Hepatocyte (in vitro differentiated cells): ENCODE results near the gene IL17REL. TPM values are rescaled to one million over a fixed set of nuclear protein-coding genes. Genes with fewer than 3 reads are reported as not detected.

Experiments used
- DNase-seq: peaks from one replicate; pipeline ENCODE4 v3.0.0-alpha.2; 2016; ENCODE audit warnings: low spot score
- H2AFZ ChIP-seq: fragments of 200-600 bp; sonication (generic); 2 replicates; pipeline ENCODE4 v1.6.0; 2016; ENCODE audit warnings: antibody characterized with exemption, mild to moderate bottlenecking
- H3K27ac ChIP-seq: fragments of 200-600 bp; sonication (generic); 2 replicates; pipeline ENCODE4 v1.5.1; 2016; ENCODE audit warnings: mild to moderate bottlenecking
- H3K27me3 ChIP-seq: fragments of 200-600 bp; sonication (generic); 2 replicates; pipeline ENCODE4 v1.6.1; 2016
- H3K36me3 ChIP-seq: fragments of 200-600 bp; sonication (generic); replicated peaks from 2 replicates; pipeline ENCODE4 v1.5.1; 2016; ENCODE audit warnings: low read depth; ENCODE audit not compliant: insufficient read depth
- H3K4me1 ChIP-seq: fragments of 200-600 bp; sonication (generic); 2 replicates; pipeline ENCODE4 v1.5.1; 2016; ENCODE audit warnings: mild to moderate bottlenecking, moderate library complexity; ENCODE audit not compliant: insufficient read depth
- H3K4me2 ChIP-seq: fragments of 200-600 bp; sonication (generic); 2 replicates; pipeline ENCODE4 v1.6.0; 2016
- H3K4me3 ChIP-seq: fragments of 200-600 bp; sonication (generic); 2 replicates; pipeline ENCODE4 v1.5.1; 2016; ENCODE audit warnings: mild to moderate bottlenecking
- H3K79me2 ChIP-seq: fragments of 200-600 bp; sonication (generic); 2 replicates; pipeline ENCODE4 v1.6.0; 2017; ENCODE audit warnings: mild to moderate bottlenecking
- H3K9me2 ChIP-seq: fragments of 200-600 bp; sonication (generic); replicated peaks from 2 replicates; pipeline ENCODE4 v1.6.0; 2017; ENCODE audit warnings: mild to moderate bottlenecking; ENCODE audit not compliant: insufficient read depth
- H3K9me3 ChIP-seq: fragments of 200-600 bp; sonication (generic); 2 replicates; pipeline ENCODE4 v1.5.1; 2016; ENCODE audit warnings: low read depth, mild to moderate bottlenecking
- H4K20me1 ChIP-seq: fragments of 200-600 bp; sonication (generic); 2 replicates; pipeline ENCODE4 v1.6.0; 2016; ENCODE audit warnings: mild to moderate bottlenecking; ENCODE audit not compliant: insufficient read depth, poor library complexity, severe bottlenecking
- EZH2 ChIP-seq: fragments of 200-600 bp; sonication (generic); IDR thresholded peaks from 2 replicates; pipeline ENCODE4 v1.6.1; 2016; ENCODE audit warnings: antibody characterized with exemption, mild to moderate bottlenecking, borderline replicate concordance
- EZH2phosphoT487 ChIP-seq: fragments of 200-600 bp; sonication (generic); IDR thresholded peaks from one replicate; pipeline ENCODE4 v1.6.1; 2018; ENCODE audit warnings: antibody characterized with exemption, mild to moderate bottlenecking, low read depth, moderate library complexity; ENCODE audit not compliant: unreplicated experiment, severe bottlenecking
- WGBS: methylation state at CpG from one replicate; pipeline ENCODE4 v1.1.6; 2016; ENCODE audit warnings: low lambda C conversion rate; ENCODE audit errors: missing lambda C conversion rate; 5-methylcytosine and 5-hydroxymethylcytosine counted together
- polyA plus RNA-seq: library from polyadenylated mRNA; unstranded; fragments of >200 nt; fragmentation: Nextera tagmentation; extraction: Ambion mirVana; gene quantifications from 2 replicates; pipeline ENCODE4 v1.2.1, GENCODE V29; 2016
- total RNA-seq: library from RNA; depleted of rRNA; stranded (reverse); fragments of >200 nt; gene quantifications from 2 replicates; pipeline ENCODE4 v1.2.3, GENCODE V29; 2014
- TF ChIP-seq, protein P1 (sequence below): fragments of 200-600 bp; sonication (generic); IDR thresholded peaks from 2 replicates; pipeline ENCODE4 v1.5.1; 2016; ENCODE audit warnings: antibody characterized with exemption, mild to moderate bottlenecking; ENCODE audit not compliant: poor library complexity

The IL17REL gene
- total and polyA plus RNA-seq, 2 experiments from 2014 or later, result not detected

DNA sequence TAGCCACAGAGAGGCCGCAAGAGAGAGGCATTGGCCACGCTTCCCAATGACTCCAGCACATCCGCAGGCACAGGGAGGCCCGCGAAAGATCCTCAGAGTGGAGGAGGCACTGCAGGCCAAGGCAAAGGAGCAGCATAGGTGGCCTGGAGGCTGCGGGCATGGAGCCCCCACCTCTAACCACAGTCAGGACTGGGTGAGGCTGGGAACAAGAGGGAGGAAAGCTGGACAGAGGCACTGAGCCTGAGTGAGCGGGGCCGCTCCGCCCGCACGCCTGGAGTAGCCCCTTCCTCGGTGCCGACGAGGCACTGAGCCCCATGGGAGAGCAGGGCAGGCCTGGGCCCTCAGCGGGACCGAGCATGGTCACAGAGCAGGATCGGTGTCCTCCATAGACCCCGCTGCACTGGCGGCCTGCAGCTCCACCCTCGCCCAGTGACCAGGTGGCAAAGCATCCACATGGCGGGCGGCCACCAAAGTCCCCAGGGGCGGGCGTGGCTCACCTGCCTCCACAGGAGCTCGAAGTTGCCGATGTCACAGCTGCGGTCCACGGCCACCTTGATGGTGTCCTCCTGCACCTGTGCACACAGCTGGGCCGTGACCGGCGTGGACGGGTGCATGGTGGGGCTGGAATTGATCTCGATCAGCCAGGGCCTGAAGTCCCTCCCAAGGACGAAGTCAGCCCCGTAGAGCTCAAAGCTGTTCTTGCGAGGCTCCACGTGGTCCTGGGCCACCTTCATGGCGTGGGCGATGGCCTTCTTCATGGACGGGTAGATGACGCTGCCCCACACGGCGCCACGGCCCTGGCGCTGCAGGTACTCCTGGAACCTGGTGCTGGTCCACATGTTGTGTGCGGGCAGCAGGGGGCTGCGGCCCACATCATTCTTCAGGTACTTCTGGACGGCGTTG, 18.9 kb upstream of the IL17REL start:
- Histone ChIP-seq H3K9me2 (no peaks in the 10 kb centered on the region), H3K79me2 (no peaks in the 10 kb centered on the region), H3K9me3 (no peaks in the 10 kb centered on the region), H3K4me3 (no peak overlapping the region), H4K20me1 (no peaks in the 10 kb centered on the region), H3K4me1 (peaks cover 4% of the 10 kb centered on the region), H3K36me3 (no peaks in the 10 kb centered on the region), H2AFZ (no peak overlapping the region), H3K27ac (no peak overlapping the region), H3K27me3 (no peaks in the 10 kb centered on the region), H3K4me2 (no peak overlapping the region)
- 96% methylated on average over 48 of the region's 49 CpGs for WGBS
- peak; percentile 3 for DNase-seq
- TF ChIP-seq EZH2, result no peak
- TF ChIP-seq, protein P1, sequence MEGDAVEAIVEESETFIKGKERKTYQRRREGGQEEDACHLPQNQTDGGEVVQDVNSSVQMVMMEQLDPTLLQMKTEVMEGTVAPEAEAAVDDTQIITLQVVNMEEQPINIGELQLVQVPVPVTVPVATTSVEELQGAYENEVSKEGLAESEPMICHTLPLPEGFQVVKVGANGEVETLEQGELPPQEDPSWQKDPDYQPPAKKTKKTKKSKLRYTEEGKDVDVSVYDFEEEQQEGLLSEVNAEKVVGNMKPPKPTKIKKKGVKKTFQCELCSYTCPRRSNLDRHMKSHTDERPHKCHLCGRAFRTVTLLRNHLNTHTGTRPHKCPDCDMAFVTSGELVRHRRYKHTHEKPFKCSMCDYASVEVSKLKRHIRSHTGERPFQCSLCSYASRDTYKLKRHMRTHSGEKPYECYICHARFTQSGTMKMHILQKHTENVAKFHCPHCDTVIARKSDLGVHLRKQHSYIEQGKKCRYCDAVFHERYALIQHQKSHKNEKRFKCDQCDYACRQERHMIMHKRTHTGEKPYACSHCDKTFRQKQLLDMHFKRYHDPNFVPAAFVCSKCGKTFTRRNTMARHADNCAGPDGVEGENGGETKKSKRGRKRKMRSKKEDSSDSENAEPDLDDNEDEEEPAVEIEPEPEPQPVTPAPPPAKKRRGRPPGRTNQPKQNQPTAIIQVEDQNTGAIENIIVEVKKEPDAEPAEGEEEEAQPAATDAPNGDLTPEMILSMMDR, result no peak
- no peak for TF ChIP-seq EZH2phosphoT487

DNA sequence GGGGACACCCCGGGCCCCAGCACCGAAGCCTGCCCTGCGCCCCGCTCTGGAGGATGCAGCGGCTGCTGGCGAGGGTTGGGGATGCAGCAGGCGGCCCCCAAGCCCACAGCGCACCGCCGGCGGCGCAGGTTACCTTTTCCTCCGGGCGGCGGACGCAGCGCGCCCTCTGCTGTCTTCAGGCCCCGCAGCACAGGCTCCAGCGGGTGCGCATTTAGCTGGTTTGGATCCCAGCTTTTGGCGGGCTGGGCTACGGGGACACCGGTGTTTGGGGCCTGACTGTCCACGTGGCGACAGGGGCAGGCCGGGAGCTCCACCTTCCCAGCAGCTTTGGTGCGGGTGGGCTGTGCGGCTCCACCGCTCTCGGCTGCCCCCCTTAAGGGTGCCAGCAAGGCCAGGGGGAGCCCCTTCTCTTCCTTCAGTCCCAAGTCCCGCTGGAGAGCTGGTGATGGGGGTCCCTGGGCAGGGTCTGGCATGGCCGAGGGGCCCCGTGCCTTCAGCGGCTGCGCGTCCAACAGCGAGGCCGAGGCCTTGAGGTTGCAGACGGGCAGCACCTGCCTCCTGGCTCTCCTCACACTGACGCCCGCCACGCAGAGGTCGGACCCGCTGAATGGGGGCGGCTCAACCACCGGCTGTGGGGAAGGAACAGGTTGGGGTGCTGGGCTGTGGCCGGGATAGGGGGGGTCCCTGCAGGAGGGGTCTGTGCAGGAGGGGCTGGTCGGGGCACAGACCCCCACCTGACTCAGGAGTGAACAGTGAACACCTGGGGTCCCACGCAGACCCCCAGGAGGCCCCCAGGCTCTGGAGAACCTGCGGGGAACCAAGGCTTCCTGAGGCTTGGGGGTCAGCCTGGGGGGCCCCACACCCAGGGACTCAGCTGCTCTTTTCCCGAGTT, 18.0 kb upstream of the IL17REL start:
- Histone ChIP-seq H3K4me2 (peak overlapping the region; percentile 74), H3K4me1 (peaks cover 4% of the 10 kb centered on the region), H2AFZ (no peak overlapping the region), H3K27me3 (no peaks in the 10 kb centered on the region), H3K9me3 (no peaks in the 10 kb centered on the region), H3K27ac (no peak overlapping the region), H3K36me3 (no peaks in the 10 kb centered on the region), H3K79me2 (no peaks in the 10 kb centered on the region), H4K20me1 (no peaks in the 10 kb centered on the region), H3K4me3 (no peak overlapping the region), H3K9me2 (no peaks in the 10 kb centered on the region)
- 33% methylated on average over 48 of the region's 52 CpGs for WGBS
- peak; percentile 88 for DNase-seq
- TF ChIP-seq, protein P1, result peak; percentile 96
- no peak for TF ChIP-seq EZH2phosphoT487

DNA sequence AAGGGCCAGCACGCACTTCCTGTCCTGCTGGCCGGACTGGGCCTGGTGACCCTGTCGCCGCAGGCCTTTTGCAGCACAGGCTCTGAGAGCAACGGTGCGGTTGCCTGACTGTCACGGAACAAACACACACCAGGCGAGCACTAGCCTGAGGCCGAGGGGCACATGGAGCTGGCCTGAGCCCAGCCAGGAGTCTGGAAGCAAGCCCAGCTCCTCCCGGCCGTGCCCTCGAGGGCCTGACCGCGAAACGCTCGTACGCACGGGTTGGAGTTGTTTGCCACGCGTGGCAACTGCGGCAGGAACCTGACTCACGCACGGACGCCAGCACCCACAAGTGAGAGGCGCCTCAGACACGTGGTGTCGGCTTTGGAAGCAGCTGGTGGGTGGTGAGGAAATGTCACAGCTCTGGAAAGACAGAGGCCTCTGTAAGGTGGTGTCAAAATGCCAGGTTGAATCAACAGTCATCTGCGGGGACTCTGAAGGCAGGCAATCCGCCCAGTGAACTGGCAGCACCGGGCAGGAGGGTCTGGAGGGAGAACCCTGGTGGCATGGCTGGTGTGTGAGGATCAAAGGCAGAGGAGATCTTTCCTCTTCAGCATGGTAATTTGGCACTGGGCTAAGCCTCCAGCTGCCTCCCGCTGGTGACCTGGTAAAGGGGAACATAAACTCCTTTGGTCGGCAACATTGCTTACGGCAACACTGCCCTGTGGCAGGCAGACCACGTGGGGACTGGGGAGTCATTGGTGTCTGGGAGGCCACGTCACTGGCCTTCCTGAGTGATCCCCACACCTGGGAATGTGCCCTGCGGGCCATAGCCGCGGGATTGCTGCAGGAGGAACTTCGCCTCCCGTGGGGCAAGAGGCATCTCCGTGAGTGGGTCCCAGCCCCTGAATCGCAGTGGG, 15.3 kb upstream of the IL17REL start:
- peak; percentile 4 for DNase-seq
- H3K9me3 ChIP-seq, result no peaks in the 10 kb centered on the region
- no peaks in the 10 kb centered on the region for H4K20me1 ChIP-seq
- no peaks in the 10 kb centered on the region for H3K36me3 ChIP-seq
- H3K4me3 ChIP-seq, result no peak overlapping the region
- H2AFZ ChIP-seq, result no peak overlapping the region
- H3K79me2 ChIP-seq, result no peaks in the 10 kb centered on the region
- peaks cover 5% of the 10 kb centered on the region for H3K27me3 ChIP-seq
- TF ChIP-seq, protein P1, result no peak
- no peak for TF ChIP-seq EZH2
- TF ChIP-seq EZH2phosphoT487, result no peak
- peaks cover 4% of the 10 kb centered on the region for H3K4me1 ChIP-seq
- H3K9me2 ChIP-seq, result no peaks in the 10 kb centered on the region
- 79% methylated on average over 42 of the region's 42 CpGs for WGBS
- no peak overlapping the region for H3K4me2 ChIP-seq
- H3K27ac ChIP-seq, result no peak overlapping the region
